GM21390 (cell line): ENCODE results near the gene VCAM1.
"Not testable (repeated sequence)": the region's sequence is repeated elsewhere in the genome, so short reads cannot be mapped to it uniquely, and the experiment has no call there.

ENCODE experiments used
- ATAC-seq: cut with Tn5 transposase; IDR thresholded peaks from one replicate; pipeline ENCODE4 v1.9.1; 2021; ENCODE audit not compliant: unreplicated experiment

The VCAM1 gene

GRCh38 chr1:100719490-100719889, at the start of gene VCAM1:
Gene VCAM1, plus strand, starts transcription at chr1:100719742. Its CDS starts 119 bp downstream, at chr1:100719861.
- no peak for ATAC-seq

GRCh38 chr1:100670083-100670482, 49.5 kb upstream of the VCAM1 start:
- ATAC-seq: no peak

- ATAC-seq: no peak
These were observed 47.9 kb upstream of the VCAM1 start for GRCh38 chr1:100671601-100672000.

- no peak for ATAC-seq
These were observed 35.8 kb upstream of the VCAM1 start for GRCh38 chr1:100683448-100684349.

- no peak for ATAC-seq
These were observed 19.8 kb upstream of the VCAM1 start for GRCh38 chr1:100699744-100700143.

- no peak for ATAC-seq
These were observed 19.0 kb upstream of the VCAM1 start for GRCh38 chr1:100700586-100700985.

GRCh38 chr1:100703052-100703451, 16.5 kb upstream of the VCAM1 start:
- no peak for ATAC-seq

- no peak for ATAC-seq
These were observed 15.8 kb upstream of the VCAM1 start for GRCh38 chr1:100703716-100704115.

- no peak for ATAC-seq
These were observed 15.1 kb upstream of the VCAM1 start for GRCh38 chr1:100704473-100704872.

- ATAC-seq: no peak
These were observed 13.2 kb upstream of the VCAM1 start for GRCh38 chr1:100706296-100706695.

- ATAC-seq: no peak
These were observed 12.7 kb upstream of the VCAM1 start for GRCh38 chr1:100706856-100707255.

GRCh38 chr1:100708476-100709062, 11.0 kb upstream of the VCAM1 start:
- no peak for ATAC-seq

GRCh38 chr1:100710906-100711682, 8.4 kb upstream of the VCAM1 start:
- no peak for ATAC-seq

- not testable (repeated sequence) for ATAC-seq
These were observed 6.5 kb upstream of the VCAM1 start for GRCh38 chr1:100713027-100713426.

GRCh38 chr1:100713626-100714025, 5.9 kb upstream of the VCAM1 start:
- no peak for ATAC-seq

GRCh38 chr1:100714599-100714998, 4.9 kb upstream of the VCAM1 start:
- no peak for ATAC-seq

- no peak for ATAC-seq
These were observed 2.3 kb upstream of the VCAM1 start for GRCh38 chr1:100717218-100717617.

GRCh38 chr1:100718581-100718980, 961 bp upstream of the VCAM1 start:
- no peak for ATAC-seq

- ATAC-seq: no peak
These were observed 559 bp downstream of the VCAM1 start for GRCh38 chr1:100720101-100720500.

GRCh38 chr1:100720751-100721150, 1.2 kb downstream of the VCAM1 start:
- ATAC-seq: no peak

GRCh38 chr1:100721526-100722207, 2.1 kb downstream of the VCAM1 start:
- no peak for ATAC-seq
